HEK293 (cell line): ENCODE data around the gene RETREG2.

ENCODE experiments used
- GFI1B ChIP-seq: fragments of 450-650 bp; formaldehyde crosslinking; IDR thresholded peaks from 2 replicates; pipeline ENCODE4 v1.5.1; 2016; ENCODE audit warnings: missing biosample characterization, missing genetic modification characterization
- YY1 ChIP-seq: fragments of 450-650 bp; formaldehyde crosslinking; IDR thresholded peaks from 2 replicates; pipeline ENCODE4 v1.5.1; 2018; ENCODE audit warnings: missing biosample characterization, missing genetic modification characterization
- ZBTB7A ChIP-seq: fragments of 450-650 bp; formaldehyde crosslinking; IDR thresholded peaks from 2 replicates; pipeline ENCODE4 v1.5.1; 2016; ENCODE audit warnings: low read depth, missing biosample characterization, missing genetic modification characterization
- ZNF24 ChIP-seq: fragments of 450-650 bp; formaldehyde crosslinking; IDR thresholded peaks from 2 replicates; pipeline ENCODE4 v1.5.1; 2016; ENCODE audit warnings: missing biosample characterization, missing genetic modification characterization
- ZNF785 ChIP-seq: fragments of 450-650 bp; formaldehyde crosslinking; IDR thresholded peaks from 2 replicates; pipeline ENCODE4 v1.5.1; 2016; ENCODE audit warnings: missing biosample characterization, missing genetic modification characterization
- TF ChIP-seq, protein P1 (sequence below): fragments of 450-650 bp; formaldehyde crosslinking; IDR thresholded peaks from 2 replicates; pipeline ENCODE4 v1.5.1; 2016; ENCODE audit warnings: missing biosample characterization, missing genetic modification characterization
- TF ChIP-seq, protein P2 (sequence below): fragments of 450-650 bp; formaldehyde crosslinking; IDR thresholded peaks from 2 replicates; pipeline ENCODE4 v1.5.1; 2016; ENCODE audit warnings: missing biosample characterization, missing genetic modification characterization
- TF ChIP-seq, protein P3 (sequence below): fragments of 450-650 bp; formaldehyde crosslinking; IDR thresholded peaks from 2 replicates; pipeline ENCODE4 v1.5.1; 2016; ENCODE audit warnings: missing biosample characterization, missing genetic modification characterization

DNA sequence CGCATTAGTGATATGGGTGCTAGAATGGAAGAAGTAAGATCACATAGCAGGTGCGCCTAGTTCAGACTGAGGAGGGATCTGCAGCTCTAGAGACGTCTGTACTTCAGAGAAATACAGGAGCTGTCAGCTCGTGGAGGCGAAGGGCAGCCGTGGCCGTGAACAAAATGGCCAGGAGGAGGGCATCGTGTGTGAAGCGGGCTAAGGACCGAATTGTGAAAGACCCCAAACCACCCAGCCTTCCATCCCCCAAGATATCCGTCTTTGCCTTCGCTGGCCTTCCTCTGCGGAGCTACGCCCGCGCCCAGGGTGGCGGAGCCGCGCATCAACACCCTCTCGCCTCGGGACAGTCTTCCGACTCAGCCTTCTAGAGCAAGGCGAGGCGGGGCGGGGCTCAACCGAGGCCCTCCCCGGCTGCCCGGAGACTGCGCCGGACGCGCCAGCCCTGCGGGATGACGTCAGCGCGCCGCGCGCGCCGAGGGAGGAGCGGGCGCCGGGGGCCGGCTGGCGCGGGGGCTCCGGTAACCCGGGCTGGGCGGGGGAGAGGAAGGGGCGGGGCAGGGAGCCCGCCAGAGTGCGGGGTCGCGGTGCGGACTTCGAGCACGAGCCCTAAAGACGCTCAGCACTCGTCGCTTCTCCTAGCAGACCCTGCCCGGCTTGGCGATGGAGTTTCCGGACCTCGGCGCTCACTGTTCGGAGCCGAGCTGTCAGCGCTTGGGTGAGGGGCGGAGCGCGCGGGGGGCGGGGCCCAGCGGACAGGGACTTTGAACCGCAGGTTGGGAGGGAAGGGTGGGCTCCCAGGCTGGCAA lies 28.5 kb downstream of the RETREG2 start, which contains the start of gene ZFAND2B:
- no peak for TF ChIP-seq GFI1B
- TF ChIP-seq, protein P1, sequence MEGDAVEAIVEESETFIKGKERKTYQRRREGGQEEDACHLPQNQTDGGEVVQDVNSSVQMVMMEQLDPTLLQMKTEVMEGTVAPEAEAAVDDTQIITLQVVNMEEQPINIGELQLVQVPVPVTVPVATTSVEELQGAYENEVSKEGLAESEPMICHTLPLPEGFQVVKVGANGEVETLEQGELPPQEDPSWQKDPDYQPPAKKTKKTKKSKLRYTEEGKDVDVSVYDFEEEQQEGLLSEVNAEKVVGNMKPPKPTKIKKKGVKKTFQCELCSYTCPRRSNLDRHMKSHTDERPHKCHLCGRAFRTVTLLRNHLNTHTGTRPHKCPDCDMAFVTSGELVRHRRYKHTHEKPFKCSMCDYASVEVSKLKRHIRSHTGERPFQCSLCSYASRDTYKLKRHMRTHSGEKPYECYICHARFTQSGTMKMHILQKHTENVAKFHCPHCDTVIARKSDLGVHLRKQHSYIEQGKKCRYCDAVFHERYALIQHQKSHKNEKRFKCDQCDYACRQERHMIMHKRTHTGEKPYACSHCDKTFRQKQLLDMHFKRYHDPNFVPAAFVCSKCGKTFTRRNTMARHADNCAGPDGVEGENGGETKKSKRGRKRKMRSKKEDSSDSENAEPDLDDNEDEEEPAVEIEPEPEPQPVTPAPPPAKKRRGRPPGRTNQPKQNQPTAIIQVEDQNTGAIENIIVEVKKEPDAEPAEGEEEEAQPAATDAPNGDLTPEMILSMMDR, result peak; percentile 49; the same call in 1 of the 2 replicates
- TF ChIP-seq ZNF785 (tag by site-specific recombination), result no peak
- TF ChIP-seq, protein P2, sequence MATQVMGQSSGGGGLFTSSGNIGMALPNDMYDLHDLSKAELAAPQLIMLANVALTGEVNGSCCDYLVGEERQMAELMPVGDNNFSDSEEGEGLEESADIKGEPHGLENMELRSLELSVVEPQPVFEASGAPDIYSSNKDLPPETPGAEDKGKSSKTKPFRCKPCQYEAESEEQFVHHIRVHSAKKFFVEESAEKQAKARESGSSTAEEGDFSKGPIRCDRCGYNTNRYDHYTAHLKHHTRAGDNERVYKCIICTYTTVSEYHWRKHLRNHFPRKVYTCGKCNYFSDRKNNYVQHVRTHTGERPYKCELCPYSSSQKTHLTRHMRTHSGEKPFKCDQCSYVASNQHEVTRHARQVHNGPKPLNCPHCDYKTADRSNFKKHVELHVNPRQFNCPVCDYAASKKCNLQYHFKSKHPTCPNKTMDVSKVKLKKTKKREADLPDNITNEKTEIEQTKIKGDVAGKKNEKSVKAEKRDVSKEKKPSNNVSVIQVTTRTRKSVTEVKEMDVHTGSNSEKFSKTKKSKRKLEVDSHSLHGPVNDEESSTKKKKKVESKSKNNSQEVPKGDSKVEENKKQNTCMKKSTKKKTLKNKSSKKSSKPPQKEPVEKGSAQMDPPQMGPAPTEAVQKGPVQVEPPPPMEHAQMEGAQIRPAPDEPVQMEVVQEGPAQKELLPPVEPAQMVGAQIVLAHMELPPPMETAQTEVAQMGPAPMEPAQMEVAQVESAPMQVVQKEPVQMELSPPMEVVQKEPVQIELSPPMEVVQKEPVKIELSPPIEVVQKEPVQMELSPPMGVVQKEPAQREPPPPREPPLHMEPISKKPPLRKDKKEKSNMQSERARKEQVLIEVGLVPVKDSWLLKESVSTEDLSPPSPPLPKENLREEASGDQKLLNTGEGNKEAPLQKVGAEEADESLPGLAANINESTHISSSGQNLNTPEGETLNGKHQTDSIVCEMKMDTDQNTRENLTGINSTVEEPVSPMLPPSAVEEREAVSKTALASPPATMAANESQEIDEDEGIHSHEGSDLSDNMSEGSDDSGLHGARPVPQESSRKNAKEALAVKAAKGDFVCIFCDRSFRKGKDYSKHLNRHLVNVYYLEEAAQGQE (tag by site-specific recombination), result no peak; the same call in 1 of the 2 replicates
- TF ChIP-seq, protein P3, sequence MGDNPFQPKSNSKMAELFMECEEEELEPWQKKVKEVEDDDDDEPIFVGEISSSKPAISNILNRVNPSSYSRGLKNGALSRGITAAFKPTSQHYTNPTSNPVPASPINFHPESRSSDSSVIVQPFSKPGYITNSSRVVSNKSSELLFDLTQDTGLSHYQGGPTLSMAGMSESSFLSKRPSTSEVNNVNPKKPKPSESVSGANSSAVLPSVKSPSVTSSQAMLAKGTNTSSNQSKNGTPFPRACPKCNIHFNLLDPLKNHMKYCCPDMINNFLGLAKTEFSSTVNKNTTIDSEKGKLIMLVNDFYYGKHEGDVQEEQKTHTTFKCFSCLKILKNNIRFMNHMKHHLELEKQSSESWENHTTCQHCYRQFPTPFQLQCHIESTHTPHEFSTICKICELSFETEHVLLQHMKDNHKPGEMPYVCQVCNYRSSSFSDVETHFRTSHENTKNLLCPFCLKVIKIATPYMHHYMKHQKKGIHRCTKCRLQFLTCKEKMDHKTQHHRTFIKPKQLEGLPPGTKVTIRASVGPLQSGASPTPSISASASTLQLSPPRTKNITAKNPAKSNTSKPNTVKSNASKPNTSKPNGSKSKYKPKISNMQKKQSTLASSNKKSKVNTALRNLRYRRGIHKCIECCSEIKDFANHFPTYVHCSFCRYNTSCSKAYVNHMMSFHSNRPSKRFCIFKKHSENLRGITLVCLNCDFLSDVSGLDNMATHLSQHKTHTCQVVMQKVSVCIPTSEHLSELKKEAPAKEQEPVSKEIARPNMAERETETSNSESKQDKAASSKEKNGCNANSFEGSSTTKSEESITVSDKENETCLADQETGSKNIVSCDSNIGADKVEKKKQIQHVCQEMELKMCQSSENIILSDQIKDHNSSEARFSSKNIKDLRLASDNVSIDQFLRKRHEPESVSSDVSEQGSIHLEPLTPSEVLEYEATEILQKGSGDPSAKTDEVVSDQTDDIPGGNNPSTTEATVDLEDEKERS, result no peak
- TF ChIP-seq YY1, result no peak
- TF ChIP-seq ZNF24 (tag by site-specific recombination), result no peak
- TF ChIP-seq ZBTB7A (tag by site-specific recombination), result no peak
